Neural progenitor cell (in vitro differentiated cells): Measurements from ENCODE around the gene C1orf87.

Experiments
- EZH2 ChIP-seq: fragments of 200-600 bp; sonication (generic); IDR thresholded peaks from 2 replicates; pipeline ENCODE4 v1.6.1; 2017; ENCODE audit warnings: antibody characterized with exemption, mild to moderate bottlenecking, moderate library complexity
- EZH2phosphoT487 ChIP-seq: fragments of 200-600 bp; sonication (generic); IDR thresholded peaks from 2 replicates; pipeline ENCODE4 v1.6.1; 2017; ENCODE audit warnings: antibody characterized with exemption
- TF ChIP-seq, protein P1 (sequence below): fragments of 200-600 bp; sonication (generic); IDR thresholded peaks from 2 replicates; pipeline ENCODE4 v1.5.1; 2017; ENCODE audit warnings: antibody characterized with exemption, mild to moderate bottlenecking

- TF ChIP-seq, protein P1, sequence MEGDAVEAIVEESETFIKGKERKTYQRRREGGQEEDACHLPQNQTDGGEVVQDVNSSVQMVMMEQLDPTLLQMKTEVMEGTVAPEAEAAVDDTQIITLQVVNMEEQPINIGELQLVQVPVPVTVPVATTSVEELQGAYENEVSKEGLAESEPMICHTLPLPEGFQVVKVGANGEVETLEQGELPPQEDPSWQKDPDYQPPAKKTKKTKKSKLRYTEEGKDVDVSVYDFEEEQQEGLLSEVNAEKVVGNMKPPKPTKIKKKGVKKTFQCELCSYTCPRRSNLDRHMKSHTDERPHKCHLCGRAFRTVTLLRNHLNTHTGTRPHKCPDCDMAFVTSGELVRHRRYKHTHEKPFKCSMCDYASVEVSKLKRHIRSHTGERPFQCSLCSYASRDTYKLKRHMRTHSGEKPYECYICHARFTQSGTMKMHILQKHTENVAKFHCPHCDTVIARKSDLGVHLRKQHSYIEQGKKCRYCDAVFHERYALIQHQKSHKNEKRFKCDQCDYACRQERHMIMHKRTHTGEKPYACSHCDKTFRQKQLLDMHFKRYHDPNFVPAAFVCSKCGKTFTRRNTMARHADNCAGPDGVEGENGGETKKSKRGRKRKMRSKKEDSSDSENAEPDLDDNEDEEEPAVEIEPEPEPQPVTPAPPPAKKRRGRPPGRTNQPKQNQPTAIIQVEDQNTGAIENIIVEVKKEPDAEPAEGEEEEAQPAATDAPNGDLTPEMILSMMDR, result no peak
- no peak for TF ChIP-seq EZH2
- TF ChIP-seq EZH2phosphoT487, result no peak
Observed at GRCh38 chr1:59945790-59946189, 127.8 kb downstream of the C1orf87 start.
